ENCODE data around the gene YY1. TPM values are rescaled to one million over a fixed set of nuclear protein-coding genes. Genes with fewer than 3 reads are reported as not detected.

YY1 gene
- total RNA-seq, 1 experiment from 2014 or later: 97.0 TPM

GRCh38 chr14:100294213-100294962 is 55.4 kb downstream of the YY1 start:
- CTCF ChIA-PET: interaction anchor here (1.3 kb wide), 1 partner anchor 9 kb away, joined by 7 read pairs; no protein-coding TSS in a partner anchor

DNA sequence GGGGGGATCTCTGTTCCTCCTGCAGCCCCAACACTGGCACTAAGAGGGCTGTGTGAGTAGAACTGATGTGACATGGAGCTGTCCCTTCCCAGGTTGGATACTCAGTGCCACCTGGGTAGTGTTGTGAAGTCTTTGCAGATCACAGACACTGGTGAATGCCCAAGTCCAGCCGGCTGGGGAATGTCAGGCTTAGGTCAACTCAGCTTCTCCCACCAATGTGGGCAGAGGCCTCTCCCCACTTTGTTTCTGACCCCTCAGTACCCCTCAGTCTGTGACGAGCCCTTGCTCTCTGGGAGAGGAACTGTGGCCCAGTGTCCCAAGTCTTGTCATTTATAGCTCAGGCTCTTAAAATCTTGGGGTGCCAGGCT is 56.0 kb downstream of the YY1 start:
- Histone ChIP-seq H3K27me3 (replicated peaks; ENCODE audit: insufficient read depth, low read depth, low read length, poor library complexity) (no peaks in the 10 kb centered on the region), H3K9me3 (ENCODE audit: low read depth, low read length, poor library complexity, severe bottlenecking) (no peaks in the 10 kb centered on the region), H3K36me3 (ENCODE audit: insufficient read depth, low read length, poor library complexity, severe bottlenecking) (peaks cover 3% of the 10 kb centered on the region), H3K27ac (ENCODE audit: low read depth, low read length, poor library complexity, severe bottlenecking) (no peak overlapping the region), H3K4me1 (ENCODE audit: insufficient read depth, low read length, poor library complexity, severe bottlenecking) (no peaks in the 10 kb centered on the region), H3K4me3 (ENCODE audit: low read depth, low read length, poor library complexity, severe bottlenecking) (no peak overlapping the region)
- no peak for DNase-seq (ENCODE audit: low spot score)
- POLR2A ChIA-PET (ENCODE audit: low non-redundant PET): no interaction called here
- CTCF ChIA-PET: interaction anchor here (1.3 kb wide), 1 partner anchor 10 kb away, joined by 7 read pairs; no protein-coding TSS in a partner anchor
- intact Hi-C loops (cut with micrococcal nuclease; ENCODE audit: unreplicated experiment): no loop called here
- no TSS peak for BruUV-seq (replicated peaks)
- TF ChIP-seq EZH2 (IDR thresholded peaks at IDR 0.05; ENCODE audit: borderline replicate concordance, low read depth, low read length, poor library complexity, severe bottlenecking) (no peak), CTCF (conservative IDR thresholded peaks at IDR 0.05; ENCODE audit: low read depth, low read length) (no peak)

More at GRCh38 chr14:100294213-100294962, 55.4 kb downstream of the YY1 start:
- no peak overlapping the region for H3K27ac ChIP-seq (ENCODE audit: low read depth, low read length, poor library complexity, severe bottlenecking)
- H3K9me3 ChIP-seq (ENCODE audit: low read depth, low read length, poor library complexity, severe bottlenecking): no peaks in the 10 kb centered on the region
- no peak for DNase-seq (ENCODE audit: low spot score)
- intact Hi-C loops (cut with micrococcal nuclease; ENCODE audit: unreplicated experiment): no loop called here
- H3K4me3 ChIP-seq (ENCODE audit: low read depth, low read length, poor library complexity, severe bottlenecking): no peak overlapping the region
- H3K4me1 ChIP-seq (ENCODE audit: insufficient read depth, low read length, poor library complexity, severe bottlenecking): no peaks in the 10 kb centered on the region
- POLR2A ChIA-PET (ENCODE audit: low non-redundant PET): no interaction called here
- BruUV-seq (replicated peaks): no TSS peak
- H3K36me3 ChIP-seq (ENCODE audit: insufficient read depth, low read length, poor library complexity, severe bottlenecking): peaks cover 3% of the 10 kb centered on the region
- no peaks in the 10 kb centered on the region for H3K27me3 ChIP-seq (replicated peaks; ENCODE audit: insufficient read depth, low read depth, low read length, poor library complexity)
- TF ChIP-seq EZH2 (IDR thresholded peaks at IDR 0.05; ENCODE audit: borderline replicate concordance, low read depth, low read length, poor library complexity, severe bottlenecking) (no peak), CTCF (conservative IDR thresholded peaks at IDR 0.05; ENCODE audit: low read depth, low read length) (no peak)

GRCh38 chr14:100295376-100296105 is 56.6 kb downstream of the YY1 start:
- intact Hi-C loops (cut with micrococcal nuclease; ENCODE audit: unreplicated experiment): no loop called here
- no peak for DNase-seq (ENCODE audit: low spot score)
- TF ChIP-seq EZH2 (IDR thresholded peaks at IDR 0.05; ENCODE audit: borderline replicate concordance, low read depth, low read length, poor library complexity, severe bottlenecking): no peak
- TF ChIP-seq CTCF (conservative IDR thresholded peaks at IDR 0.05; ENCODE audit: low read depth, low read length): no peak
- Histone ChIP-seq H3K4me1 (ENCODE audit: insufficient read depth, low read length, poor library complexity, severe bottlenecking) (no peaks in the 10 kb centered on the region), H3K27me3 (replicated peaks; ENCODE audit: insufficient read depth, low read depth, low read length, poor library complexity) (no peaks in the 10 kb centered on the region), H3K4me3 (ENCODE audit: low read depth, low read length, poor library complexity, severe bottlenecking) (no peak overlapping the region), H3K27ac (ENCODE audit: low read depth, low read length, poor library complexity, severe bottlenecking) (no peak overlapping the region), H3K9me3 (ENCODE audit: low read depth, low read length, poor library complexity, severe bottlenecking) (no peaks in the 10 kb centered on the region), H3K36me3 (ENCODE audit: insufficient read depth, low read length, poor library complexity, severe bottlenecking) (peaks cover 3% of the 10 kb centered on the region)
- POLR2A ChIA-PET (ENCODE audit: low non-redundant PET): no interaction called here
- CTCF ChIA-PET: interaction anchor here (1.3 kb wide), 1 partner anchor 10 kb away, joined by 7 read pairs; no protein-coding TSS in a partner anchor
- no TSS peak for BruUV-seq (replicated peaks)
